Activated naive CD4-positive, alpha-beta T cell treated with anti-CD3 and anti-CD28 coated beads, Interleukin-2, amount 50 U/mL, for 72 hours (primary cell): ENCODE results near the gene NTN4. TPM values are rescaled to one million over a fixed set of nuclear protein-coding genes. Genes with fewer than 3 reads are reported as not detected.
"Not testable (repeated sequence)": the region's sequence is repeated elsewhere in the genome, so short reads cannot be mapped to it uniquely, and the experiment has no call there.

Experiments used
- ATAC-seq, 2 donors: fragments of 150-1000 bp; cut with Tn5 transposase; 2 replicates each; pipeline ENCODE4 v1.10.0; 2021; ENCODE audit warnings: mild to moderate bottlenecking in 2 of 2, moderate library complexity in 2 of 2
- DNase-seq, 2 donors: peaks; one replicate each; pipeline ENCODE4 v3.0.0; 2021 to 2022; ENCODE audit warnings: low spot score in 2 of 2
- H3K27ac Mint-ChIP-seq, 2 donors: one replicate each; pipeline ENCODE4 v1.8.0; 2022; ENCODE audit warnings: mild to moderate bottlenecking in 2 of 2, mixed read lengths in 2 of 2
- H3K36me3 Mint-ChIP-seq, 2 donors: one replicate each; pipeline ENCODE4 v1.8.0; 2022; ENCODE audit warnings: mixed read lengths in 2 of 2
- H3K9me3 Mint-ChIP-seq, 2 donors: one replicate each; pipeline ENCODE4 v1.8.0; 2022; ENCODE audit warnings: mixed read lengths in 2 of 2
- total RNA-seq, 2 donors: library from RNA; stranded (reverse); gene quantifications; one replicate each; pipeline ENCODE4 v1.2.3, GENCODE V29; 2022

The NTN4 gene
- total RNA-seq, 2 donors from 2014 or later = not detected

DNA sequence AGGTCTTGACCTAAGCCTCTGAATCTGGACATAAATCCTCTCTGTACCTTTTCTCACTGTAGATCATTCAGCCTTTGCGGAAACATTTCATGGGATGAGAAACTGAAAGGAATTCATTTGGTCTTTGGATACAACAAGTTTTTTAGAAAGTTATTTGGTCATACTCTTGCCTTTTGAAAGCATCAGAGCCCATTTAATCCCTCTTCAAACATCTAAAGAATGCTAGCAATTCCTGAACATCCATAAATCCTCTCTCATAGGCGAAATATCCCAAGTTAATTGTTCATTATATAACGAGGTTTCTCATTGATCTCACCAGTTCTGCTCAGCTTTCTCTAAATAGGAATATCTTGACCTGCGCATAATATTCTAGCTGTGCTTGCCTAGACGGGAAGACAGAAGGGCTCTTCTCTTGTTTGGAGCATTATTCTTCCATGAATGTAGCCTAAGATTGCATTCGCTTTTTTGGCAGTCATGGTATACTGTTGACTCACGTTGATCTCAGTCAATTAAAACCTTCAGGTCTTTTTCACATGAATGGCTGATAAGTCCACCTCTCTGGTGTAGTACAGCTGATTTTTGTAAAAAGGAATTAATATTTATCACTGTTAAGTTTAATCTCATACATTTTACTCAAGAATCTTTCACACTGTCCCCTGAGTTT, 24.1 kb downstream of the NTN4 start:
- ATAC-seq (no peak), DNase-seq (no peak)
- Mint-ChIP-seq H3K27ac (no peak overlapping the region), H3K36me3 (no peaks in the 10 kb centered on the region), H3K9me3 (no peaks in the 10 kb centered on the region)

DNA sequence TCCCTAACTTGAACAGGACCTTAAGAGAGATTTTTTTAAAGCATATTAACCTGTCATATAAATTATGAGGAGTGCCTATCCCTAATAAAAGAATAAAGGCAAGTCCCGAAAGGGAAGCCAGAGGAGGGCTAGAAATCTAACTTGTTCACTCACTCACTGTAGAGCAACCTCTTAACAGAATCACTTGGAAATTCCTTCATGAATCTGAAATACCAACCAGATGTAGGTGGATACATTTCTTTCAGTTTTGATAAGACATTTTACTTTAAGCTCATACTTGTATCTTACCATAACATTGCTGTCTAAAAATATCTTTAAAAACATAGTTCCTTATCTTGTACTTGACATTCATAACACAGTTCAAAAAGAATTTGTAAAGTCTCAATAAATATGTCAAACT, 25.7 kb downstream of the NTN4 start:
- DNase-seq = no peak
- H3K27ac Mint-ChIP-seq = no peak overlapping the region
- ATAC-seq = no peak

DNA sequence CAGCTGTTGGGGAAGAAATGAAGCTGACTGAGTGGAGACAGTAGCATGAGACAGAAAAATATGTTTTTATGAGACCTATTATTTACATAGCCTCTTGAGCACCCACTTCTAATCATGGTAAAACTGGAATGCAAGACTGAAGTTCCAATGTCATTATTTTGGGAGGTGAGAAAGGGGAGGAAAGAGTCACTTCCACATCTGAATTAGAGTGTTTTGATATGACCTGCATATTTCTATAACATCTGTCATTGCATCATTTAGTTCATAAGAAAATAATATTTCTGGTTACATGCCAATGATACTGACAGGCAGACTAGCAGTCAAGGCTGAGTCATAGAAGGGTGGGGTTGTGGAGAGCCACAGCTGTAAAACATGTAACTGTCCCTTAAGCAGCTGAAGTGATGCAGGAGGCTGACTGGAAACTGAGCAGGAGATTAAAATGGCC, 26.7 kb downstream of the NTN4 start:
- H3K36me3 Mint-ChIP-seq = no peaks in the 10 kb centered on the region
- DNase-seq (no peak), ATAC-seq (peak in 1 of 2 donors; percentile 26)
- no peak overlapping the region for H3K27ac Mint-ChIP-seq
- H3K9me3 Mint-ChIP-seq = no peaks in the 10 kb centered on the region

More for the DNA sequence above, 25.7 kb downstream of the NTN4 start:
- Mint-ChIP-seq H3K36me3 (no peaks in the 10 kb centered on the region), H3K9me3 (no peaks in the 10 kb centered on the region)

DNA sequence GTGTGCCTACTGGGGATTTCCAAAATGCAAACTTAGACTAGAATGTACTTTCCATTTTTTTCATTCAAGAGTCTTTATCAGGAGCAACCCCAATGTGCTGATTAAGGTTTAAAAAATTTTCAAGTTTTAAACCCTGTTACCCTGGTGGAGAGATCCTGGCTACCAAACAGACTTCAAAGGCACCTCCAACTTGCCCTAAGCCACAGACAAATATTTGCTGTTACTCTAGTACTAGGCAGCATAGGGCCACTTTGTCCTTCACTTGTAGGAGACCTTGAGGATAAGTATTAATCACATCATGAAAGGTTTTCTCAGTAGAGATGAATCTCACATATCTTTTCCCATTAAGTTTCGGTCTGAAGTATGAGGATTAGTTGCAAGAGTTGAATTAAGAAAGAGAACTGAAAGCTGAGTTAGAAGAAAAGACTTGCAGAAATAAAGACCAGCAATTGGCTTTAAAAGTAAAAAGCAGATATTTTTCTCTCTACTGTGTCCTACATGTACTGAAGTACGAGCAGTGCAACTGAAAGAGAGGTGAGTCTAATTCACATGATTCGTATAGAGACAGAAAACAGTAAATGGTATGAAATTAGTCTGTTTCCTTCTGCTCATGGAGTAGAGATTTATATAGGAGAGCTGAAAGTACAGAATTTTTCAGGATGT, 28.3 kb downstream of the NTN4 start:
- H3K27ac Mint-ChIP-seq = no peak overlapping the region

DNA sequence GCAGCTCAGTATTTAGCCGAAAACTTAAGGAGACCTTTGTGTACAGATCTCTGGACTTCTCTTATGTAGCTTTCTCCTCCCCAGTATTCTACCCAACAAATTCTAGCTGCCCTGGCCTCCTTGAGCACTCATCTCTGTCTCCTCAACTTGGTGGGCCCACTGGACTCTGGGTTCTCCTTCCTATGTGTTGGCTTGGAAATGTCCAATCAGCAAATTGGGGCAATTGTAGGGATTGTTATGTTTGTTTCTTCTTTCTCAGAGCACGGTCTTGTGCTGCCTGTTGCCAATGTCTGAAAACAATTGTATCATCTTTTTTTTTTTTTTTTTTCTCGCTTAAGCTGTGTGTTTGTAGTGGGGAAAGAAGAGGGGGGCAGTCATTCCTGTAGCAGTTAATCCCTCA, 30.2 kb downstream of the NTN4 start:
- H3K36me3 Mint-ChIP-seq = no peaks in the 10 kb centered on the region
- H3K27ac Mint-ChIP-seq = no peak overlapping the region
- ATAC-seq (no peak), DNase-seq (no peak)
- no peaks in the 10 kb centered on the region for H3K9me3 Mint-ChIP-seq

More for the DNA sequence above, 28.3 kb downstream of the NTN4 start:
- DNase-seq (no peak), ATAC-seq (peak in 1 of 2 donors; percentile 56)
- H3K9me3 Mint-ChIP-seq = no peaks in the 10 kb centered on the region
- no peaks in the 10 kb centered on the region for H3K36me3 Mint-ChIP-seq

DNA sequence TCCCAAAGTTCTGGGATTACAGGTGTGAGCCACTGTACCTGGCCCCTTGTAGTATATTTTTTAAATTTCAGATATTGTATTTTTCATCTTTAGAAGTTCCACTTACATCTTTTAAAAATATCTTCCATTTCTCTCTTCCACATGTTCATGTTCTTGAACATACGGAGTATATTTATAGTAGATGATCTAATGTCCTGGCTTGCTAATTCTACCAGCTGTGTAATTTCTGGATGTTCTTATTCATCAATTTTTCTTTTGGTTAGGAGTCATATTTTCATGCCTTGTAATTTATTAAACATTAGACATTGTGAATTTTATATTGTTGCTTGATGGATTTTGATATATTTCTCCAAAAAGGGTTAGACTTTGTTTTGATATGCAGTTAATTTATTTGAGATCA, 30.8 kb downstream of the NTN4 start:
- Mint-ChIP-seq H3K9me3 (no peaks in the 10 kb centered on the region), H3K27ac (no peak overlapping the region), H3K36me3 (no peaks in the 10 kb centered on the region)
- ATAC-seq (no peak), DNase-seq (no peak)

DNA sequence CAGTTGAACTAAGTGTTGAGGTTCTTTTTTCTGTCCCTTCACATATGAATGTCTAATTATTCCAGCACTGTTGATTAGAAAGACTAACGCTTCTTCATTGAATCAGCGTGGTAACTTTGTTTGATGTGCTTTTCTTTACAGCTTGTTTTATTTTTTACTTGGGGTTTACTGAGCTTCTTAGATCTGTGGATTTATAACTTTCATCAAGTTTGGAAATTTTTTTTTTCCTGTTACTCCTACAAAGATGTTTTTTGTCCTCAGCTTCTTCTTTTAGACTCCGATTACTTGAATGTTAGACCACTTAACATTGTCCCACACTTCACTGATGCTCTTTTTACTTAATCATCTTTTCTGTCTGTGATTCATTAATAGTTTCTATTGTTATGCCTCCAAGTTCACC, 31.5 kb downstream of the NTN4 start:
- Mint-ChIP-seq H3K9me3 (no peaks in the 10 kb centered on the region), H3K36me3 (no peaks in the 10 kb centered on the region), H3K27ac (no peak overlapping the region)
- no peak for ATAC-seq
- DNase-seq = no peak

DNA sequence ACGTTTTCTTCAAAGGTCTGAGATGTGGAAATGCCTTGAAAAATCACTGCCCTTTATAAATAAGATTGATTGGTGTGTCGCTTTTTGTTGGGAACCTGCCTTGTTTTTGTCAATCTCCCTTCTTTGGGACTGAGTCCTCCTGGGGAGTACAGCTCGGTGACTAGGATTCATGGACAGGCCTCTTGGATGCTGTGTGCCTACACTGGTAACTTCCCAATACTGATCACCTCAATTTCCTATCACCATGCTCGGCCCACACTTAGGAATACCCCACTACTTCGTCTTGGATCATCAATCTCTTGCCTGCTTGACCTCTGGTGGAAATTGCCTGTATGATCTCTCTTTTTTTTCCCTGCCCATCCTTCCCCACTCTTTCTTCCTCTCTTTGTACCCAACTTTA, 34.2 kb downstream of the NTN4 start:
- H3K27ac Mint-ChIP-seq = no peak overlapping the region
- no peaks in the 10 kb centered on the region for H3K36me3 Mint-ChIP-seq
- DNase-seq (no peak), ATAC-seq (no peak)
- H3K9me3 Mint-ChIP-seq = no peaks in the 10 kb centered on the region

DNA sequence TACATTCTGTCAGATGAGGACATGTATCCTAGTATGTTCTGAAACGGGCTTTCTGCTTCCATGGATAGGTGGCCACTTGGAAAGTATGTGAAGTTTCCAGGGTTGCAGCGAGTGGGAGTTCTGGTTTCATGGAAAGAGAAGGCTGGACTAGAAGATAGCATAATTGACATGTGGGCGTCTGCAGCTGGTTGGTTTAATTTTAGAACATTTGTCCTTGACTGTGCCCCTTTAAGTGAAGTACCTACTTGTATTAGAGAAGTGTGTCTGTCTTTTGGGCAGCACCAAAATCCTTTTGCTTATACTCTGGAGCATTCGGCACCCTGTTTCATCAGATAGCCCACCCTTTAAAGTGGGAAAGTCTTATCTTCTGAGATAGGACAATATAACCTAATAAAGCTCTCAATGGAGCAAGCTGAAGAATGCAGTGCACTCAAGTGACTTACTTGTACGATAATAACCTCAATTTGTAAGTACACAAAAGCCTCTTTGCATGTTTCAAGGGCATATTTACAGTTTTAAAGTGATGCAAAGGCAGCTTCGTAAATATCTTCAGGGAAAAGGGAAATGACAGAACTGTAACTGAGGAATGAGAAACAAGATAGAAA, 35.2 kb downstream of the NTN4 start:
- Mint-ChIP-seq H3K27ac (no peak overlapping the region), H3K9me3 (no peaks in the 10 kb centered on the region), H3K36me3 (no peaks in the 10 kb centered on the region)
- ATAC-seq (no peak), DNase-seq (no peak)

DNA sequence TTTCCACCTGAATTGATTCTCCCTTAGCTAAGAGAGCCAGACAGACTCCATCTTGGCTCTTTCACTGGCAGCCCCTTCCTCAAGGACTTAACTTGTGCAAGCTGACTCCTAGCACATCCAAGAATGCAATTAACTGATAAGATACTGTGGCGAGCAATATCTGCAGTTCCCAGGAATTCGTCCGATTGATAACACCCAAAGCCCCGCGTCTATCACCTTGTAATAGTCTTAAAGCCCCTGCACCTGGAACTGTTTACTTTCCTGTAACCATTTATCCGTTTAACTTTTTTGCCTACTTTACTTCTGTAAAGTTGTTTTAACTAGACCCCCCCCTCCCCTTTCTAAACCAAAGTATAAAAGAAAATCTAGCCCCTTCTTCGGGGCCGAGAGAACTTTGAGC, 44.5 kb downstream of the NTN4 start:
- ATAC-seq, DNase-seq, H3K27ac Mint-ChIP-seq: not testable (repeated sequence)
- Mint-ChIP-seq H3K9me3 (peaks cover 5 to 12% of the 10 kb centered on the region in 2 donors), H3K36me3 (peaks cover 7 to 11% of the 10 kb centered on the region in 2 donors)

DNA sequence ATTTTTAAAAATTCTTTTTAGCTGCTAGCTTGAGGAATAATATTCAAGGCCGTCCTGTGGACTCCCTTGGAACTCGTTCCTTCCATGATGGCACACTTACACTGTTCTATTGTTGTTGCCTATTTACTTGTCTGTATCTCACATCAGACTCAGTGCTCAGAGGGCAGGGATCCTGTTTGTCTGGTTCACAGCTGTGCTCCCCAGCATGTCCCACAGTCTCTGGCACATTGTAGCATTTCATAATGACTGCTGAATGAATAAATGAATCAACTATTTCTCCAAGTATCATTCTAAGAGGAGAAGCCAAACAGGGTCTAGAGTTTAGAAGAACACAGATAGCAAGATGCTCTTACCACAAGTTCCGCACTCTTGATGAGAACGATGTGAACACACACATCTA, 48.0 kb downstream of the NTN4 start:
- ATAC-seq = no peak
- no peak for DNase-seq
- Mint-ChIP-seq H3K36me3 (peaks cover 7 to 11% of the 10 kb centered on the region in 2 donors), H3K9me3 (peaks cover 5 to 12% of the 10 kb centered on the region in 2 donors), H3K27ac (no peak overlapping the region)

DNA sequence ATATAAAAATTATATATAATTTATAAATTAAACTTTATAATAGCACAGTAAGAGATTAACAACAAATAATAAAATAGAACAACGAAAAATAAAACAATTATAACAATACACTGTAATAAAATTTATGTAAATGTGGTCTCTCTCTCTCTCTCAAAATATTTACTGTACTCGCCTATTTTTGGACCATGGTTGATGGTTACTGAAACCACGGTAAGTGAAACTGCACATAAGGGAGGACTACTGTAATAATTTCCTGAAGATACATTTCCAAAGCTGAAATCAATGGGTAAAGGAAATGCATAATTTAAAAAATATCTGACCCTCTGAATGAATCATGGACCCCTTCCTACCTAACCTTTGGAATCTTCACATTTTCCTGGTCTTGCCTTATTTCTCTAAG, 48.9 kb downstream of the NTN4 start:
- peaks cover 5 to 10% of the 10 kb centered on the region in 2 donors for H3K9me3 Mint-ChIP-seq
- ATAC-seq (no peak), DNase-seq (no peak)
- peaks cover 7 to 11% of the 10 kb centered on the region in 2 donors for H3K36me3 Mint-ChIP-seq
- H3K27ac Mint-ChIP-seq = no peak overlapping the region

DNA sequence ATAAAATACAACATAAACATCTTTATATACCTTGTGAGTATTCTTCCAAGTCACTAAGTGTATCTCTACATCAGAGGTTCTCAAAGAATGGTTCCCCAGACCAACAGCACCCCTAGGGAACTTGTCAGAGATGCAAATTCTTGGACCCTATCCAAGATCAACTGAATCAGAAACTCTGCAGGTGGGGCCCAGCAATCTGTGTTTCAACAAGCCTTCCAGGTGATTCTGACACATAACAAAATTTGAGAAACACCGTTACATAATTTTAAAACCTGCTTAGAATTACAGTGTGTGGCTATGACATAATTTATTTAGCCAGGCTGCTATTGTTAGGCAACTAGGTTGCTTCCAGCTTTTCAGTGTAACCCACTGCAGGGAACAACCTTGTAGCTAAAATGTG, 49.8 kb downstream of the NTN4 start:
- no peak for DNase-seq
- H3K9me3 Mint-ChIP-seq = peaks cover 5 to 6% of the 10 kb centered on the region in 2 donors
- H3K36me3 Mint-ChIP-seq = peaks cover 7% of the 10 kb centered on the region in 2 donors
- H3K27ac Mint-ChIP-seq = no peak overlapping the region
- no peak for ATAC-seq

DNA sequence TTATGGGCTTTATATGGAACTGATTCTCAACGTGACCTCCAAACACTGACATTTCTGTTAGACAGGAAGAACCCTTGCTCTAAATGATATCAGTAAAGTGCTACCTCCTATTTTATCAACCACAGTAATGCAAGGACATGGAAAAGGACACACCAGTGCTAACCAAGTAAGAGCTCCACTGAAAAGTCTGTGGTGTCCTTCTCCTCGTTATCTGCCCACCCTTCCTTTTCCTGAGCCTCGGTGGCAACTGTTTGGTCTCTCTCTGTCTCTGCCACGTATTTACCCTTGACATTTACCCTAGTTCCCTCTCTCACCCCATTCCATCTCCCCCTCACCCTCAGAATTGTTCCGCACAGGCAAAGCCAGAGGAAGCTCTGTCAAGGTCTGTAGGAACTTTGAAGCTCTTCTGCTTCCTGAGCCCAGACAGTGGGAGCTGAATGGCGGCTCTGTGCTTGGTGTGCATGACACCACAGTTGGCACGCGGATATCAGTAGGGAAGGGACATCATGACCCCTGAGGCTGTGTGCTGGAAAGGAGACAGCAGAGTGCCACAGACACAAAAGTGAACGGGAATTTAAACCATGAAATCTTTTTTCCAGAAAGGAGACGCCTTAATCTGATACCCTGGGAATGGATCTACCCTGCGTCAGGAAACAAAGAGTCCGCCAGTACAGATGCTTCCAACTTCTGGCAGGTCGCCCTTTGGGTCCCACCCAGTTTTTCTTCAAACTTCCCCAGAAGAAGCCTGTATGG, 50.8 kb downstream of the NTN4 start:
- H3K36me3 Mint-ChIP-seq = no peaks in the 10 kb centered on the region
- no peak for ATAC-seq
- DNase-seq = no peak
- H3K27ac Mint-ChIP-seq = no peak overlapping the region
- no peaks in the 10 kb centered on the region for H3K9me3 Mint-ChIP-seq

DNA sequence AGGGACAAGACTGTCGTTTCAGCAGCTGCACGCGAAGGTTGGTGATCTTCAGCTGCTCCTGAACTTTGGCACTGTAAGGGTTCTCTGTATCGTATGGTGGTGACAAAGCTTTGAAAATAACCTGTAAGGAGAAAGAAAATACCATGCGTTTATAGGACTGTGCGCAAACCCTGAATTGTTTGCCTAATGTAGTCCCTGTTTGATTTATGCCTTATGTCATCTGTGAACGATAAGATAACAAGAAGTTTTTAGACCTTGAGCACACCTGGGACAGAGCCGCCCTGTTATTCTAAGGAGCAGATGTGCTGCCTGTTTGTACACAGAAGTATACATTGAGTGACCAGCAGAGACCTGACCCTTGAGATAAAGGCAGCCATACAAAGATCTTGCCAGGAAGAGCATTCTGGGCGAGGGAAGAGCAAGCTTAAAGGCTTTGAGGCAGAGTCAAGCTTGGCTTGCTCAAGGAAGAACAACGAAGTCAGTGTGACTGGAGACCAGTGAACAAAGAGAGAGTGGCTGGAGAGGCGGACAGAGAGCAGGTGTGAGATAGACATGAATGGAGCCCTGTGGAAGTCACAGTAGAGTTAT, 52.4 kb downstream of the NTN4 start:
- H3K27ac Mint-ChIP-seq = no peak overlapping the region
- no peak for ATAC-seq
- no peaks in the 10 kb centered on the region for H3K9me3 Mint-ChIP-seq
- no peak for DNase-seq
- no peaks in the 10 kb centered on the region for H3K36me3 Mint-ChIP-seq

DNA sequence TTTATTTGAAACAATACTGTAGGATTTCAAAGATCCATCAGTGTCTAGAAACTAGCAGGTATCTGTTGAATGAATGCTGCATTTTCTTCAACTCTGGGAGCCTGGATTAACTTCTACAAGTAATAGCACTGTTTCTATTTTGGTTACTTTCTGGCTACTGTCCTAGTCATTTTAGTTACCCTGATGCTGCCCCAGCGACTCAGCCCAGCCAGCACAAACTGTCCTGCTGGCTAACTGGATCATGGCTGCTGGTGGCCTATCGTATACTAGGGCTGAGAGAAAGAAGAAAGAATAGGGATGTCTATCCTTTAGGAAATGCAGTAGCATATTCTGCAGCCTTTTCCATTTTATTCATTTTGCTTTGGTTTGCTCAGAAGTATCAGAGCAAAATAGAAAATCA, 53.9 kb downstream of the NTN4 start:
- ATAC-seq (no peak), DNase-seq (no peak)
- H3K36me3 Mint-ChIP-seq = no peaks in the 10 kb centered on the region
- H3K27ac Mint-ChIP-seq = no peak overlapping the region
- H3K9me3 Mint-ChIP-seq = no peaks in the 10 kb centered on the region

DNA sequence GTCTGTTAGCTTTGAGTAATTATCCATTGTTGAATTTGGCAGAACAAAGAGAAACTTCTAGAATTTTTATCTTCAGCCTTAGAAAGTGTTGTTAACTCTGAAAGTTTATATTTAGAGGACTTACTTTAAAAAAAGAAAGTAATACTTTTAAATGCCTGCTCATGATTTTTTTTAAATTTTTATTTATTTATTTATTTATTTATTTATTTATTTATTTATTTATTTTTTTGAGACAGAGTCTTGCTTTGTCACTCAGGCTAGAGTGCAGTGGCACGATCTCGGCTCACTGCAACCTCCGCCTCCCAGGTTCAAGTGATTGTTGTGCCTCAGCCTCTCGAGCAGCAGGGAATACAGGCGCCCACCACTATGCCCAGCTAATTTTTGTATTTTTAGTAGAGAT, 54.8 kb downstream of the NTN4 start:
- not testable (repeated sequence) for DNase-seq, H3K27ac Mint-ChIP-seq, ATAC-seq, H3K36me3 Mint-ChIP-seq, H3K9me3 Mint-ChIP-seq
